H9 (cell line): Measurements from ENCODE around the gene KCNV2. TPM values are rescaled to one million over a fixed set of nuclear protein-coding genes. Genes with fewer than 3 reads are reported as not detected.
"Not testable (repeated sequence)": the region's sequence is repeated elsewhere in the genome, so short reads cannot be mapped to it uniquely, and the experiment has no call there.

Source experiments
- DNase-seq: peaks from one replicate; pipeline ENCODE4 v3.0.0-alpha.2; 2017
- H2AFZ ChIP-seq: one replicate; pipeline ENCODE4 v1.6.1; 2013; ENCODE audit warnings: mild to moderate bottlenecking, low read length, control low read depth, moderate library complexity
- H2AK5ac ChIP-seq: 2 replicates; pipeline ENCODE4 v1.6.1; 2013; ENCODE audit warnings: low read length, control low read depth, mixed read lengths; ENCODE audit not compliant: insufficient read length
- H2BK120ac ChIP-seq: one replicate; pipeline ENCODE4 v1.6.1; 2013; ENCODE audit warnings: low read depth, mild to moderate bottlenecking, low read length, control low read depth, inconsistent platforms; ENCODE audit not compliant: poor library complexity, severe bottlenecking
- H2BK12ac ChIP-seq: 2 replicates; pipeline ENCODE4 v1.6.1; 2013; ENCODE audit warnings: low read length, control low read depth, mixed read lengths, low read depth; ENCODE audit not compliant: insufficient read length
- H2BK15ac ChIP-seq: 2 replicates; pipeline ENCODE4 v1.6.1; 2013; ENCODE audit warnings: low read depth, low read length, control low read depth
- H2BK20ac ChIP-seq: one replicate; pipeline ENCODE4 v1.6.1; 2013; ENCODE audit warnings: low read depth, mild to moderate bottlenecking, low read length, control low read depth, inconsistent platforms; ENCODE audit not compliant: poor library complexity, severe bottlenecking
- H2BK5ac ChIP-seq: 2 replicates; pipeline ENCODE4 v1.6.1; 2013; ENCODE audit warnings: low read length, control low read depth, mixed read lengths; ENCODE audit not compliant: insufficient read length
- H3K14ac ChIP-seq: 2 replicates; pipeline ENCODE4 v1.6.1; 2013; ENCODE audit warnings: low read length, control low read depth; ENCODE audit not compliant: insufficient read depth
- H3K18ac ChIP-seq: 2 replicates; pipeline ENCODE4 v1.6.1; 2013; ENCODE audit warnings: low read depth, mild to moderate bottlenecking, mixed read lengths, low read length, control low read depth; ENCODE audit not compliant: insufficient read length
- H3K23ac ChIP-seq: 2 replicates; pipeline ENCODE4 v1.6.1; 2013; ENCODE audit warnings: low read length, control low read depth, mixed read lengths, low read depth; ENCODE audit not compliant: insufficient read length
- H3K23me2 ChIP-seq: 2 replicates; pipeline ENCODE4 v1.6.1; 2013; ENCODE audit warnings: low read depth, mild to moderate bottlenecking, mixed read lengths, low read length, control low read depth; ENCODE audit not compliant: insufficient read length, poor library complexity, severe bottlenecking
- H3K27ac ChIP-seq: 2 replicates; pipeline ENCODE4 v1.5.1; 2013; ENCODE audit warnings: low read length, control low read depth, mixed read lengths, low read depth; ENCODE audit not compliant: insufficient read length
- H3K27me3 ChIP-seq: 2 replicates; pipeline ENCODE4 v1.6.1; 2013; ENCODE audit warnings: low read length, control low read depth, inconsistent platforms; ENCODE audit not compliant: insufficient read depth
- H3K4ac ChIP-seq: 2 replicates; pipeline ENCODE4 v1.6.1; 2013; ENCODE audit warnings: low read depth, mild to moderate bottlenecking, control low read depth, inconsistent platforms, low read length, moderate library complexity
- H3K4me1 ChIP-seq: 2 replicates; pipeline ENCODE4 v1.6.1; 2013; ENCODE audit warnings: low read length, control low read depth, inconsistent platforms; ENCODE audit not compliant: insufficient read depth
- H3K4me2 ChIP-seq: 2 replicates; pipeline ENCODE4 v1.6.1; 2013; ENCODE audit warnings: low read length, control low read depth, mixed read lengths; ENCODE audit not compliant: insufficient read length, insufficient read depth
- H3K56ac ChIP-seq: 2 replicates; pipeline ENCODE4 v1.6.1; 2013; ENCODE audit warnings: low read depth, mild to moderate bottlenecking, mixed read lengths, low read length, control low read depth; ENCODE audit not compliant: insufficient read length
- H3K79me1 ChIP-seq: 2 replicates; pipeline ENCODE4 v1.6.1; 2013; ENCODE audit warnings: low read depth, mild to moderate bottlenecking, moderate library complexity, low read length, control low read depth, inconsistent platforms; ENCODE audit not compliant: insufficient read depth, poor library complexity, severe bottlenecking
- H3K79me2 ChIP-seq: 2 replicates; pipeline ENCODE4 v1.6.1; 2013; ENCODE audit warnings: low read length, control low read depth, inconsistent platforms; ENCODE audit not compliant: insufficient read depth
- H3K9ac ChIP-seq: 2 replicates; pipeline ENCODE4 v1.6.1; 2013; ENCODE audit warnings: low read length, control low read depth, mixed read lengths; ENCODE audit not compliant: insufficient read length; ENCODE audit errors: extremely low read depth
- H3K9me3 ChIP-seq: one replicate; pipeline ENCODE4 v1.6.1; 2013; ENCODE audit warnings: low read depth, low read length, inconsistent platforms; ENCODE audit not compliant: control insufficient read depth
- H3T11ph ChIP-seq: one replicate; pipeline ENCODE4 v1.6.1; 2013; ENCODE audit warnings: mild to moderate bottlenecking, low read length, control low read depth, inconsistent platforms
- H4K20me1 ChIP-seq: one replicate; pipeline ENCODE4 v1.6.1; 2013; ENCODE audit not compliant: control insufficient read depth, insufficient read length, insufficient read depth
- H4K5ac ChIP-seq: 2 replicates; pipeline ENCODE4 v1.6.1; 2013; ENCODE audit warnings: low read depth, mild to moderate bottlenecking, mixed read lengths, low read length, control low read depth; ENCODE audit not compliant: insufficient read length
- H4K8ac ChIP-seq: replicated peaks from 2 replicates; pipeline ENCODE4 v1.6.1; 2013; ENCODE audit warnings: low read length, control low read depth, mixed read lengths, low read depth; ENCODE audit not compliant: insufficient read length
- H4K91ac ChIP-seq: 2 replicates; pipeline ENCODE4 v1.6.1; 2013; ENCODE audit warnings: low read depth, mild to moderate bottlenecking, moderate library complexity, mixed read lengths, low read length, control low read depth; ENCODE audit not compliant: insufficient read length
- H3K27ac Mint-ChIP-seq, 3 experiments: 2 replicates in 2 of 3; 3 replicates in 1 of 3; pipeline ENCODE4 v1.8.0; 2020 to 2021; ENCODE audit warnings: mixed read lengths in 3 of 3, mild to moderate bottlenecking in 1 of 3, moderate library complexity in 1 of 3
- H3K27me3 Mint-ChIP-seq: 2 replicates; pipeline ENCODE4 v1.8.0; 2021; ENCODE audit warnings: low read depth, mild to moderate bottlenecking, moderate library complexity, mixed read lengths
- H3K36me3 Mint-ChIP-seq, 3 experiments: 2 replicates in 2 of 3; 3 replicates in 1 of 3; pipeline ENCODE4 v1.8.0; 2020 to 2021; ENCODE audit warnings: low read depth in 3 of 3, mixed read lengths in 3 of 3; ENCODE audit not compliant: insufficient read depth in 1 of 3
- H3K4me1 Mint-ChIP-seq, 2 experiments: 2 replicates each; pipeline ENCODE4 v1.8.0; 2020; ENCODE audit warnings: mixed read lengths in 2 of 2
- H3K4me3 Mint-ChIP-seq, 2 experiments: 2 replicates in 1 of 2; 3 replicates in 1 of 2; pipeline ENCODE4 v1.8.0; 2020 to 2021; ENCODE audit warnings: mild to moderate bottlenecking in 2 of 2, mixed read lengths in 2 of 2, moderate library complexity in 1 of 2
- H3K9me3 Mint-ChIP-seq, 2 experiments: 2 replicates in 1 of 2; 3 replicates in 1 of 2; pipeline ENCODE4 v1.8.0; 2020; ENCODE audit warnings: mild to moderate bottlenecking in 2 of 2, mixed read lengths in 2 of 2, moderate library complexity in 1 of 2
- WGBS: extraction: QIAGEN DNeasy Blood & Tissue Kit; methylation state at CpG from one replicate; pipeline ENCODE4 v1.1.7; 2013; ENCODE audit warnings: missing lambda C conversion rate, low lambda C conversion rate, mixed read lengths; ENCODE audit not compliant: insufficient read length; ENCODE audit errors: extremely low coverage; 5-methylcytosine and 5-hydroxymethylcytosine counted together
- total RNA-seq: library from RNA; stranded (reverse); gene quantifications from 2 replicates; pipeline ENCODE4 v1.2.1, GENCODE V29; 2021
- TF ChIP-seq, protein P1 (sequence below): fragments of 200-600 bp; sonication (generic); conservative IDR thresholded peaks from 3 replicates; pipeline ENCODE4 v1.8.0; 2021; ENCODE audit warnings: antibody characterized with exemption, mild to moderate bottlenecking

Gene KCNV2
- total RNA-seq, 1 experiment from 2014 or later = not detected

DNA sequence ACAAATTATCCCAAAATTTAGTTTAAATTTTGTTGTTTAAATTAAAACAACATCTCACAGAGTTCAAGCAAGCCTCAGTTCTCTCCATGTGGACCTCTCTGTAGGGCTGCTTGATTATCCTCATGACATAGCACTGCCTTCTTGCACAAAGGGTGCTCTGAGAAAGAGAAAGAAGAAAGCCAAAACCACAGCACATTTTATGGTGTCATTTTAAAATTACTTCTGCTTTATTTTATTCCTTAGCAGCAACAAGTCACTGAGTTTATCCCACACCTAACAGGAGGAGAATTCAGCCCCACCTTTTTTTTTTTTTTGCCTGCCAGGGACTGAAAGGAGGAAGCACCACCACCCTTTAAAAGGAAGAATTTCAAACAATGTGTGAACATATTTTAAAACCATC is 12.8 kb upstream of the KCNV2 start:
- no peak overlapping the region for H2AFZ ChIP-seq
- H3K4me2 ChIP-seq = no peak overlapping the region
- H4K5ac ChIP-seq = no peak overlapping the region
- no peaks in the 10 kb centered on the region for H3K23me2 ChIP-seq
- Mint-ChIP-seq H3K4me3 (no peak overlapping the region), H3K4me1 (peaks cover 35 to 38% of the 10 kb centered on the region in 2 experiments), H3K27ac (no peak overlapping the region), H3K9me3 (peaks cover 0 to 6% of the 10 kb centered on the region in 2 experiments; a peak in 1 of 5 replicates), H3K36me3 (peaks cover 0 to 10% (median 7%) of the 10 kb centered on the region in 3 experiments; a peak in 6 of 7 replicates), H3K27me3 (no peaks in the 10 kb centered on the region)
- no peaks in the 10 kb centered on the region for H3K9me3 ChIP-seq
- no peaks in the 10 kb centered on the region for H3K27me3 ChIP-seq
- no peaks in the 10 kb centered on the region for H3K79me1 ChIP-seq
- H2BK20ac ChIP-seq = no peak overlapping the region
- H4K20me1 ChIP-seq = no peaks in the 10 kb centered on the region
- no peak overlapping the region for H3K4ac ChIP-seq
- H3K18ac ChIP-seq = no peak overlapping the region
- no peak overlapping the region for H2BK12ac ChIP-seq
- H2BK120ac ChIP-seq = no peak overlapping the region
- H3K23ac ChIP-seq = no peak overlapping the region
- no peak overlapping the region for H3K14ac ChIP-seq
- no peak overlapping the region for H3K56ac ChIP-seq
- DNase-seq = no peak
- H4K8ac ChIP-seq = no peak overlapping the region
- no peak overlapping the region for H2BK15ac ChIP-seq
- H3K9ac ChIP-seq = no peak overlapping the region
- H3K79me2 ChIP-seq = no peaks in the 10 kb centered on the region
- no peak overlapping the region for H2AK5ac ChIP-seq
- H4K91ac ChIP-seq = no peak overlapping the region
- H3T11ph ChIP-seq = no peak overlapping the region
- no peak overlapping the region for H3K27ac ChIP-seq
- TF ChIP-seq, protein P1, sequence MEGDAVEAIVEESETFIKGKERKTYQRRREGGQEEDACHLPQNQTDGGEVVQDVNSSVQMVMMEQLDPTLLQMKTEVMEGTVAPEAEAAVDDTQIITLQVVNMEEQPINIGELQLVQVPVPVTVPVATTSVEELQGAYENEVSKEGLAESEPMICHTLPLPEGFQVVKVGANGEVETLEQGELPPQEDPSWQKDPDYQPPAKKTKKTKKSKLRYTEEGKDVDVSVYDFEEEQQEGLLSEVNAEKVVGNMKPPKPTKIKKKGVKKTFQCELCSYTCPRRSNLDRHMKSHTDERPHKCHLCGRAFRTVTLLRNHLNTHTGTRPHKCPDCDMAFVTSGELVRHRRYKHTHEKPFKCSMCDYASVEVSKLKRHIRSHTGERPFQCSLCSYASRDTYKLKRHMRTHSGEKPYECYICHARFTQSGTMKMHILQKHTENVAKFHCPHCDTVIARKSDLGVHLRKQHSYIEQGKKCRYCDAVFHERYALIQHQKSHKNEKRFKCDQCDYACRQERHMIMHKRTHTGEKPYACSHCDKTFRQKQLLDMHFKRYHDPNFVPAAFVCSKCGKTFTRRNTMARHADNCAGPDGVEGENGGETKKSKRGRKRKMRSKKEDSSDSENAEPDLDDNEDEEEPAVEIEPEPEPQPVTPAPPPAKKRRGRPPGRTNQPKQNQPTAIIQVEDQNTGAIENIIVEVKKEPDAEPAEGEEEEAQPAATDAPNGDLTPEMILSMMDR = no peak
- H3K4me1 ChIP-seq = peaks cover 4% of the 10 kb centered on the region; the same call in 1 of the 2 replicates
- H2BK5ac ChIP-seq = no peak overlapping the region

DNA sequence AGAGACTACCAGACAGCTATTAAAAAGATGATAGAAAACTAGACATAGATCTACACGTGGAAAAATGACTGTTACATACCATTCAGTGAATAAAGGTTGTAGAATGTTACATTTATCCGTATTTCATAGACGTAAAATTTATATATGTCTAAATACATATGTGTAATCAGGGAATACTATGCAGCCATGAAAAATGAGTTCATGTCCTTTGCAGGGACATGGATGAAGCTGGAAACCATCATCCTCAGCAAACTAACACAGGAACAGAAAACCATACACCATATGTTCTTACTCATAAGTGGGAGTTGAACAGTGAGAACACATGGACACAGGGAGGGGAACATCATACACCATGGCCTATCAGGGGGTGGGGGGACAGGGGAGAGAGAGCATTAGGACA is 10.1 kb upstream of the KCNV2 start:
- not testable (repeated sequence) for H2BK120ac ChIP-seq, H2AK5ac ChIP-seq, H3K18ac ChIP-seq, H3K56ac ChIP-seq, H3K27me3 ChIP-seq, H3K79me1 ChIP-seq, H3K9me3 ChIP-seq, H3K4me2 ChIP-seq, H2BK20ac ChIP-seq, H2BK15ac ChIP-seq, H3T11ph ChIP-seq, DNase-seq, H3K27me3 Mint-ChIP-seq, H3K79me2 ChIP-seq, H2BK12ac ChIP-seq, H3K9ac ChIP-seq, H3K9me3 Mint-ChIP-seq, H3K23ac ChIP-seq, H3K23me2 ChIP-seq, H4K5ac ChIP-seq, H3K27ac Mint-ChIP-seq, H3K4me3 Mint-ChIP-seq, H3K4ac ChIP-seq, H4K91ac ChIP-seq, H4K8ac ChIP-seq, H3K27ac ChIP-seq, H3K14ac ChIP-seq, H4K20me1 ChIP-seq, H2BK5ac ChIP-seq, H3K4me1 ChIP-seq, H2AFZ ChIP-seq
- WGBS = no CpG with 5 or more reads among the region's 3 CpGs
- Mint-ChIP-seq H3K4me1 (peaks cover 19 to 22% of the 10 kb centered on the region in 2 experiments), H3K36me3 (peaks cover 0 to 10% (median 7%) of the 10 kb centered on the region in 3 experiments; a peak in 6 of 7 replicates)
